Choroid plexus epithelial cell (primary cell): ENCODE results near the gene MAGEA12.
"Not testable (repeated sequence)": the region's sequence is repeated elsewhere in the genome, so short reads cannot be mapped to it uniquely, and the experiment has no call there.

Source experiments
- DNase-seq: peaks from one replicate; pipeline ENCODE4 v3.0.0-alpha.2; 2010; ENCODE audit warnings: low read depth
- H3K4me3 ChIP-seq: 2 replicates; pipeline ENCODE4 v1.5.1; 2011; ENCODE audit warnings: low read depth, mild to moderate bottlenecking, control low read depth, low read length, moderate library complexity
- TF ChIP-seq, protein P1 (sequence below): conservative IDR thresholded peaks from 2 replicates; pipeline ENCODE4 v1.5.1; 2011; ENCODE audit warnings: low read depth, mild to moderate bottlenecking, control low read depth, inconsistent platforms, low read length, moderate library complexity

The MAGEA12 gene

GRCh38 chrX:152733261-152733975, at the start of gene MAGEA12, which contains the start of gene CSAG1:
TSS of gene MAGEA12 (plus strand) at chrX:152733757. CDS start at chrX:152736162, 2,405 bp downstream.
TSS of gene CSAG1 (minus strand) at chrX:152733721. CDS start at chrX:152732460, 1,261 bp downstream.
- no peak for DNase-seq
- no peak within 1 kb of the TSS for H3K4me3 ChIP-seq
- TF ChIP-seq, protein P1, sequence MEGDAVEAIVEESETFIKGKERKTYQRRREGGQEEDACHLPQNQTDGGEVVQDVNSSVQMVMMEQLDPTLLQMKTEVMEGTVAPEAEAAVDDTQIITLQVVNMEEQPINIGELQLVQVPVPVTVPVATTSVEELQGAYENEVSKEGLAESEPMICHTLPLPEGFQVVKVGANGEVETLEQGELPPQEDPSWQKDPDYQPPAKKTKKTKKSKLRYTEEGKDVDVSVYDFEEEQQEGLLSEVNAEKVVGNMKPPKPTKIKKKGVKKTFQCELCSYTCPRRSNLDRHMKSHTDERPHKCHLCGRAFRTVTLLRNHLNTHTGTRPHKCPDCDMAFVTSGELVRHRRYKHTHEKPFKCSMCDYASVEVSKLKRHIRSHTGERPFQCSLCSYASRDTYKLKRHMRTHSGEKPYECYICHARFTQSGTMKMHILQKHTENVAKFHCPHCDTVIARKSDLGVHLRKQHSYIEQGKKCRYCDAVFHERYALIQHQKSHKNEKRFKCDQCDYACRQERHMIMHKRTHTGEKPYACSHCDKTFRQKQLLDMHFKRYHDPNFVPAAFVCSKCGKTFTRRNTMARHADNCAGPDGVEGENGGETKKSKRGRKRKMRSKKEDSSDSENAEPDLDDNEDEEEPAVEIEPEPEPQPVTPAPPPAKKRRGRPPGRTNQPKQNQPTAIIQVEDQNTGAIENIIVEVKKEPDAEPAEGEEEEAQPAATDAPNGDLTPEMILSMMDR, result no peak

GRCh38 chrX:152697952-152698931, 35.3 kb upstream of the MAGEA12 start, which contains the start of gene MAGEA3:
TSS of gene MAGEA3 (plus strand) at chrX:152698794. CDS start at chrX:152700833, 2,039 bp downstream.
- DNase-seq, H3K4me3 ChIP-seq: not testable (repeated sequence)

GRCh38 chrX:152700390-152700789, 33.2 kb upstream of the MAGEA12 start:
- not testable (repeated sequence) for DNase-seq

DNA sequence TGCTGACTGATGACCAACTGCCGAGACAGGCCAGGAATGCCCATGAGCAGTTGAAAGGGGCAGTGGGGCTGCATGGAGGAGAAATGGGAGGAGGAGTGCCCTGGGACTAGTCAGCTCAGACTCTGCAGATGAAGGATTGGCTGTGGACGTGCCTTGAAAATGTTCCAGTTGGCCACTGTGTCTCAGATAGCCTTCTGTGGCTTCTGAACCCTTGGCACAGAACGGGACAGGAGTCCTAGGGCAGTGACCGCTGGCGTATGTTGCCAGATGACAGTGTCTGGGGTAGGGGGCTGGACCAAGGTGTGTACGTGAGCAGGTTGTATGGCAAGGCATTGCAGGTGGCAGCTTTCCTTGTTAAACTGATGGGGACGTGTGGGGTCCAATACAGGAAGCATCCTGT, 27.1 kb upstream of the MAGEA12 start:
- DNase-seq, H3K4me3 ChIP-seq: not testable (repeated sequence)

More at GRCh38 chrX:152700390-152700789, 33.2 kb upstream of the MAGEA12 start:
- not testable (repeated sequence) for H3K4me3 ChIP-seq

GRCh38 chrX:152709173-152709572, 24.4 kb upstream of the MAGEA12 start, which contains the start of gene CSAG2:
TSS of gene CSAG2 (minus strand) at chrX:152709273. CDS start at chrX:152709112, 161 bp downstream.
- not testable (repeated sequence) for DNase-seq, H3K4me3 ChIP-seq

DNA sequence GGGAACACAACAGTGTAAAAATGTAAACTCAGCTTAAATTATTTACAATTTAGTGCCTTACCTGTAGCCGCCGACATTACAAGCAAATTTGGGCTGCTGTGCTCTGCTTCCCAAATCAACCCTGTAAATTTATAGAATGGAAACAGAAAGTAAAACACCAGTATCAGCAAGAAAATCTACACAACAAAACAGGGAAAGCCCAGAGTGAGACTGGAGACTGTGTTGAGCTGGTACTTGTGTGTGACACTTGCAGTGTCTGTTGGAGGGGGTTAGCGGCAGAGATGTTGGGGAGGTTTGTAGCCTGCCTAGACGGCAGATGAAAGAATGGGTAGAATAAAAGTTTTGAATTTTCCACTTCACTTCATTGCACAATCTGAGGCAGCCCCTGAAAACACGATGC, 20.4 kb upstream of the MAGEA12 start:
- DNase-seq, H3K4me3 ChIP-seq: not testable (repeated sequence)

- not testable (repeated sequence) for H3K4me3 ChIP-seq, DNase-seq
Observed at GRCh38 chrX:152713815-152714787, 19.5 kb upstream of the MAGEA12 start, which contains the start of gene MAGEA2B. TSS of gene MAGEA2B (plus strand) at chrX:152714628. CDS start at chrX:152717107, 2,479 bp downstream.

GRCh38 chrX:152725409-152725808, 8.1 kb upstream of the MAGEA12 start:
- TF ChIP-seq, protein P1, result no peak
- H3K4me3 ChIP-seq, result no peak overlapping the region
- DNase-seq, result no peak

GRCh38 chrX:152734143-152734858, 744 bp downstream of the MAGEA12 start:
- not testable (repeated sequence) for DNase-seq, H3K4me3 ChIP-seq

DNA sequence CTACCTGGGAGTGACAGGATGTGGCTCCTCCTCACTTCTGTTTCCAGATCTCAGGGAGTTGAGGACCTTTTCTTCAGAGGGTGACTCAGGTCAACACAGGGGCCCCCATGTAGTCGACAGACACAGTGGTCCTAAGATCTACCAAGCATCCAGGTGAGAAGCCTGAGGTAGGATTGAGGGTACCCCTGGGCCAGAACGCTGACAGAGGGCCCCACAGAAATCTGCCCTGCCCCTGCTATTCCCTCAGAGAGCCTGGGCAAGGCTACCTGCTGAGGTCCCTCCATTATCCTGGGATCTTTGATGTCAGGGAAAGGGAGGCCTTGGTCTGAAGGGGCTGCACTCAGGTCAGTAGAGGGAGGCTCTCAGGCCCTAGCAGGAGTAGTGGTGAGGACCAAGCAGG, 1.5 kb downstream of the MAGEA12 start:
- TF ChIP-seq, protein P1, result no peak
- DNase-seq, result no peak
- H3K4me3 ChIP-seq, result no peak overlapping the region
